Measurements from ENCODE around the gene GALNT7. TPM values are rescaled to one million over a fixed set of nuclear protein-coding genes. Genes with fewer than 3 reads are reported as not detected.

Gene GALNT7
- total and polyA plus RNA-seq, 4 donors = 0.65 to 13.0 (median 2.1) TPM

GRCh38 chr4:173160871-173161270 lies 7.7 kb upstream of the GALNT7 start:
- WGBS = 84% methylated on average over 2 of the region's 2 CpGs
- Histone ChIP-seq H3K4me1 (ENCODE audit: control insufficient read depth in 4 of 4, insufficient read depth in 4 of 4, low read length in 3 of 4) (no peaks in the 10 kb centered on the region), H3K27me3 (ENCODE audit: control insufficient read depth in 4 of 4, insufficient read depth in 4 of 4, low read length in 3 of 4) (no peaks in the 10 kb centered on the region), H3K27ac (ENCODE audit: low read depth in 1 of 2, low read length in 2 of 2) (no peak overlapping the region), H3K4me3 (ENCODE audit: low read depth in 1 of 3, low read length in 3 of 3) (no peak overlapping the region), H3K36me3 (ENCODE audit: control insufficient read depth in 4 of 4, insufficient read depth in 3 of 4, low read depth in 1 of 4, low read length in 3 of 4) (no peaks in the 10 kb centered on the region), H3K9ac (ENCODE audit: low read depth in 1 of 2, low read length in 2 of 2) (no peak overlapping the region), H3K9me3 (ENCODE audit: control insufficient read depth in 4 of 4, low read length in 3 of 4) (no peaks in the 10 kb centered on the region)
- no peak for DNase-seq (ENCODE audit: low spot score)
- TF ChIP-seq MAX (IDR thresholded peaks at IDR 0.05) = no peak
- no peak for TF ChIP-seq NR2F2 (IDR thresholded peaks at IDR 0.05)
- TF ChIP-seq FOXA1 (IDR thresholded peaks at IDR 0.05) = no peak
- no peak for TF ChIP-seq SP1 (IDR thresholded peaks at IDR 0.05)
- no peak for TF ChIP-seq FOXA2 (IDR thresholded peaks at IDR 0.05)
- TF ChIP-seq, protein P1, sequence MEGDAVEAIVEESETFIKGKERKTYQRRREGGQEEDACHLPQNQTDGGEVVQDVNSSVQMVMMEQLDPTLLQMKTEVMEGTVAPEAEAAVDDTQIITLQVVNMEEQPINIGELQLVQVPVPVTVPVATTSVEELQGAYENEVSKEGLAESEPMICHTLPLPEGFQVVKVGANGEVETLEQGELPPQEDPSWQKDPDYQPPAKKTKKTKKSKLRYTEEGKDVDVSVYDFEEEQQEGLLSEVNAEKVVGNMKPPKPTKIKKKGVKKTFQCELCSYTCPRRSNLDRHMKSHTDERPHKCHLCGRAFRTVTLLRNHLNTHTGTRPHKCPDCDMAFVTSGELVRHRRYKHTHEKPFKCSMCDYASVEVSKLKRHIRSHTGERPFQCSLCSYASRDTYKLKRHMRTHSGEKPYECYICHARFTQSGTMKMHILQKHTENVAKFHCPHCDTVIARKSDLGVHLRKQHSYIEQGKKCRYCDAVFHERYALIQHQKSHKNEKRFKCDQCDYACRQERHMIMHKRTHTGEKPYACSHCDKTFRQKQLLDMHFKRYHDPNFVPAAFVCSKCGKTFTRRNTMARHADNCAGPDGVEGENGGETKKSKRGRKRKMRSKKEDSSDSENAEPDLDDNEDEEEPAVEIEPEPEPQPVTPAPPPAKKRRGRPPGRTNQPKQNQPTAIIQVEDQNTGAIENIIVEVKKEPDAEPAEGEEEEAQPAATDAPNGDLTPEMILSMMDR (IDR thresholded peaks at IDR 0.05; ENCODE audit: low read depth, low read length, missing input control) = no peak
- TF ChIP-seq, protein P2, sequence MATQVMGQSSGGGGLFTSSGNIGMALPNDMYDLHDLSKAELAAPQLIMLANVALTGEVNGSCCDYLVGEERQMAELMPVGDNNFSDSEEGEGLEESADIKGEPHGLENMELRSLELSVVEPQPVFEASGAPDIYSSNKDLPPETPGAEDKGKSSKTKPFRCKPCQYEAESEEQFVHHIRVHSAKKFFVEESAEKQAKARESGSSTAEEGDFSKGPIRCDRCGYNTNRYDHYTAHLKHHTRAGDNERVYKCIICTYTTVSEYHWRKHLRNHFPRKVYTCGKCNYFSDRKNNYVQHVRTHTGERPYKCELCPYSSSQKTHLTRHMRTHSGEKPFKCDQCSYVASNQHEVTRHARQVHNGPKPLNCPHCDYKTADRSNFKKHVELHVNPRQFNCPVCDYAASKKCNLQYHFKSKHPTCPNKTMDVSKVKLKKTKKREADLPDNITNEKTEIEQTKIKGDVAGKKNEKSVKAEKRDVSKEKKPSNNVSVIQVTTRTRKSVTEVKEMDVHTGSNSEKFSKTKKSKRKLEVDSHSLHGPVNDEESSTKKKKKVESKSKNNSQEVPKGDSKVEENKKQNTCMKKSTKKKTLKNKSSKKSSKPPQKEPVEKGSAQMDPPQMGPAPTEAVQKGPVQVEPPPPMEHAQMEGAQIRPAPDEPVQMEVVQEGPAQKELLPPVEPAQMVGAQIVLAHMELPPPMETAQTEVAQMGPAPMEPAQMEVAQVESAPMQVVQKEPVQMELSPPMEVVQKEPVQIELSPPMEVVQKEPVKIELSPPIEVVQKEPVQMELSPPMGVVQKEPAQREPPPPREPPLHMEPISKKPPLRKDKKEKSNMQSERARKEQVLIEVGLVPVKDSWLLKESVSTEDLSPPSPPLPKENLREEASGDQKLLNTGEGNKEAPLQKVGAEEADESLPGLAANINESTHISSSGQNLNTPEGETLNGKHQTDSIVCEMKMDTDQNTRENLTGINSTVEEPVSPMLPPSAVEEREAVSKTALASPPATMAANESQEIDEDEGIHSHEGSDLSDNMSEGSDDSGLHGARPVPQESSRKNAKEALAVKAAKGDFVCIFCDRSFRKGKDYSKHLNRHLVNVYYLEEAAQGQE (IDR thresholded peaks at IDR 0.05) = no peak
- no peak for TF ChIP-seq RXRA (IDR thresholded peaks at IDR 0.05)
- TF ChIP-seq TAF1 (conservative IDR thresholded peaks at IDR 0.05) = no peak
- no peak for TF ChIP-seq RAD21 (IDR thresholded peaks at IDR 0.05)
- no peak for TF ChIP-seq ZBTB33 (IDR thresholded peaks at IDR 0.05)
- no peak for TF ChIP-seq JUND (IDR thresholded peaks at IDR 0.05)

DNA sequence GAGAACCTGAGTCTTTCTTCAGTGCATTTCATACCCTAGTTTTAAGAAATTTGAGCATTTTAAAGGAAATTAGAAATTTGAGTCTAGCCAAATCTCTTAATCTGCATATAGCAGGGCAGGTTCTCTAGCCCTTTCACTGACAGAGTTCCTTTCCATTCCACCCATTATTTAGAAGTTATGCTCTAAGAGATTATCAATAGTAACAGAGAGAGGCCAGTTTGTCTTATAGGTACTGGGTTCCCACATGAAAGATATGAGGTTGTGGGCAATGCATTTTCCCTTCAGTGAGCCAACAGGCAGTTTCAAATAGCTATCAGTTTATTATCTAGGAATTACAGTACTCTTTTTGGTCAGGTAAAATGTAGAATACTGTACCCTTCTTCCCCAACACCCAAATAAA lies 7.3 kb upstream of the GALNT7 start:
- H3K4me3 ChIP-seq (ENCODE audit: low read depth in 1 of 3, low read length in 3 of 3) = no peak overlapping the region
- H3K9ac ChIP-seq (ENCODE audit: low read depth in 1 of 2, low read length in 2 of 2) = no peak overlapping the region
- no peaks in the 10 kb centered on the region for H3K9me3 ChIP-seq (ENCODE audit: control insufficient read depth in 4 of 4, low read length in 3 of 4)
- no peak for DNase-seq (ENCODE audit: low spot score)
- no peaks in the 10 kb centered on the region for H3K4me1 ChIP-seq (ENCODE audit: control insufficient read depth in 4 of 4, insufficient read depth in 4 of 4, low read length in 3 of 4)
- H3K27me3 ChIP-seq (ENCODE audit: control insufficient read depth in 4 of 4, insufficient read depth in 4 of 4, low read length in 3 of 4) = no peaks in the 10 kb centered on the region
- TF ChIP-seq TAF1 (conservative IDR thresholded peaks at IDR 0.05) (no peak), SP1 (IDR thresholded peaks at IDR 0.05) (no peak), GABPA (IDR thresholded peaks at IDR 0.05 in 1 of 2, conservative IDR thresholded peaks at IDR 0.05 in 1 of 2) (no peak), FOXA2 (IDR thresholded peaks at IDR 0.05) (no peak), FOXA1 (IDR thresholded peaks at IDR 0.05) (no peak), ZBTB33 (IDR thresholded peaks at IDR 0.05) (no peak), EGR1 (IDR thresholded peaks at IDR 0.05; ENCODE audit: low read depth in 2 of 2) (no peak), NR2F2 (IDR thresholded peaks at IDR 0.05) (no peak), YY1 (IDR thresholded peaks at IDR 0.05) (no peak), RXRA (IDR thresholded peaks at IDR 0.05) (no peak), HNF4A (conservative IDR thresholded peaks at IDR 0.05) (no peak), MAX (IDR thresholded peaks at IDR 0.05) (no peak)
- TF ChIP-seq, protein P1 (IDR thresholded peaks at IDR 0.05; ENCODE audit: low read depth, low read length, missing input control) = no peak
- TF ChIP-seq, protein P3, sequence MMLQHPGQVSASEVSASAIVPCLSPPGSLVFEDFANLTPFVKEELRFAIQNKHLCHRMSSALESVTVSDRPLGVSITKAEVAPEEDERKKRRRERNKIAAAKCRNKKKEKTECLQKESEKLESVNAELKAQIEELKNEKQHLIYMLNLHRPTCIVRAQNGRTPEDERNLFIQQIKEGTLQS (IDR thresholded peaks at IDR 0.05) = no peak
- no peaks in the 10 kb centered on the region for H3K36me3 ChIP-seq (ENCODE audit: control insufficient read depth in 4 of 4, insufficient read depth in 3 of 4, low read depth in 1 of 4, low read length in 3 of 4)
- no peak overlapping the region for H3K27ac ChIP-seq (ENCODE audit: low read depth in 1 of 2, low read length in 2 of 2)
